GM12878 (cell line): ENCODE data around the gene LIPN. TPM values are rescaled to one million over a fixed set of nuclear protein-coding genes. Genes with fewer than 3 reads are reported as not detected.

ENCODE experiments used
- KLF5 ChIP-seq: fragments of 450-650 bp; IDR thresholded peaks from 2 replicates; pipeline ENCODE4 v1.6.1; 2014; ENCODE audit warnings: mild to moderate bottlenecking; ENCODE audit not compliant: partially characterized antibody
- MEF2B ChIP-seq: fragments of 450-650 bp; IDR thresholded peaks from 2 replicates; pipeline ENCODE4 v1.6.1; 2018; ENCODE audit warnings: mild to moderate bottlenecking, moderate library complexity; ENCODE audit not compliant: partially characterized antibody, poor library complexity, severe bottlenecking
- NR2C1 ChIP-seq: fragments of 450-650 bp; IDR thresholded peaks from 2 replicates; pipeline ENCODE4 v1.6.1; 2017; ENCODE audit warnings: antibody characterized with exemption, mild to moderate bottlenecking, moderate library complexity
- SMC3 ChIP-seq: IDR thresholded peaks from 2 replicates; pipeline ENCODE4 v1.6.1; 2011; ENCODE audit warnings: low read length, improper control_type of control experiment, borderline replicate concordance
- STAT3 ChIP-seq: IDR thresholded peaks from 2 replicates; pipeline ENCODE4 v1.6.1; 2011; ENCODE audit warnings: low read depth, low read length, improper control_type of control experiment
- YY1 ChIP-seq: IDR thresholded peaks from 2 replicates; pipeline ENCODE4 v1.6.1; 2011; ENCODE audit warnings: low read depth, mild to moderate bottlenecking, low read length
- polyA plus RNA-seq, 11 experiments: library from polyadenylated mRNA; depleted of rRNA in 4 of 11; unstranded in 6 of 11; stranded (reverse) in 5 of 11; fragments of >200 nt; fragmentation: Nextera tagmentation in 4 of 11; fragmentation: Illumina TruSeq in 1 of 11; extraction: Ambion mirVana in 4 of 11; extraction: Trizol in 1 of 11; gene quantifications; 1 replicate in 1 of 11; 2 replicates in 10 of 11; pipeline versions ENCODE4 v1.2.1 to v1.2.3, GENCODE V29; 2011 to 2016; ENCODE audit warnings: inconsistent platforms in 2 of 11, missing spikeins in 2 of 11, low read depth in 1 of 11
- total RNA-seq, 4 experiments: library from RNA; depleted of rRNA in 3 of 4; stranded (reverse); fragments of >200 nt in 3 of 4; fragmentation: Illumina TruSeq in 1 of 4; extraction: Trizol in 1 of 4; gene quantifications; 2 replicates each; pipeline versions ENCODE4 v1.2.1 to v1.2.3, GENCODE V29; 2013 to 2021
- TF ChIP-seq, protein P1 (sequence below): fragments of 450-650 bp; IDR thresholded peaks from 2 replicates; pipeline ENCODE4 v1.6.1; 2016; ENCODE audit warnings: mild to moderate bottlenecking
- TF ChIP-seq, protein P2 (sequence below), 3 experiments: IDR thresholded peaks in 2 of 3; conservative IDR thresholded peaks in 1 of 3; 2 replicates each; pipeline ENCODE4 v1.5.1; 2011; ENCODE audit warnings: low read depth in 3 of 3, low read length in 3 of 3, mild to moderate bottlenecking in 3 of 3, control low read depth in 2 of 3, moderate library complexity in 2 of 3, inconsistent platforms in 1 of 3, mixed read lengths in 1 of 3; ENCODE audit not compliant: control insufficient read depth in 2 of 3, insufficient read depth in 1 of 3; ENCODE audit errors: extremely low read depth in 1 of 3
- TF ChIP-seq, protein P3 (sequence below): fragments of 450-650 bp; IDR thresholded peaks from 2 replicates; pipeline ENCODE4 v1.6.1; 2017; ENCODE audit warnings: mild to moderate bottlenecking, moderate library complexity

The LIPN gene
- total and polyA plus RNA-seq, 10 of the 15 experiments (the other 5 are each of a cell fraction or from before 2014, with no cell fraction given): 0.06 to 0.23 TPM; not detected in 8

DNA sequence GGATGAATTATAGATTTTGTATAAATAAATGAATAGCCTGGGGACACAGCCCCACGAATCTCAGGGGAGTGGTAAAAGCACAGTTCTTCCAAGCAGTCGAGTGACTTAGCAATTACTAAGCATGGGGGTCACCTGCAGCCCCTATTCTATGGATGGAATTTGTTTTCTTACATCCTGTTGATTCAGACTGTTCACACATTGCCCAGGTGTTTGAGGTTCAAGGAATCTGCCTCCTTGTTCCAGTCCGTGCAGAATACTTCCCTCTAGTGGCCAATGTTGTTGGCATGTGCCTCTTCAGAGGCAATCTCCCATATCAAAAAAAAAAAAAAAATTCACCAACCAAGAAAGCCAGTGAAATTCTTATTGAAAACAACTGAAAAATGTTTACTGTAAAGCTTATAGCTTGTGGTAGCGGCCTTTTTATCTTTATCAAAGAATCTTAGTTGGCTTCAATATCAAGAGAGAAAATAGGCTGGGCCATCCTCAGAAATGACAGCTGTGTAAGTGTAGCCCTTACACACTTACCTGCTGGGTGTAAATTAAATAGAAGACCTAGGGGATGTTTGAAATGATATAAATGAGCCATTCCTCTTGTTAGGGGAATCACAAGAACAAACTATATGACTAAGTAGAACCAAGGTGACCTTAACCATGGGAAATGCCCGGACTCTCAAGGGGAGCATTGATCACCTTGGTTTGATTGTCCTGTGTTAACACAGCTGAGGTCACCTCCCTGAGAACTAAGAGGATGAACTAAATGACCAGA, 50.6 kb downstream of the LIPN start (continued):
- TF ChIP-seq STAT3 (no peak), NR2C1 (no peak), YY1 (0 out of 2 replicates have a peak, but pooled peaks have one; percentile 45), KLF5 (no peak), SMC3 (peak; percentile 80), MEF2B (no peak)
- TF ChIP-seq, protein P1, sequence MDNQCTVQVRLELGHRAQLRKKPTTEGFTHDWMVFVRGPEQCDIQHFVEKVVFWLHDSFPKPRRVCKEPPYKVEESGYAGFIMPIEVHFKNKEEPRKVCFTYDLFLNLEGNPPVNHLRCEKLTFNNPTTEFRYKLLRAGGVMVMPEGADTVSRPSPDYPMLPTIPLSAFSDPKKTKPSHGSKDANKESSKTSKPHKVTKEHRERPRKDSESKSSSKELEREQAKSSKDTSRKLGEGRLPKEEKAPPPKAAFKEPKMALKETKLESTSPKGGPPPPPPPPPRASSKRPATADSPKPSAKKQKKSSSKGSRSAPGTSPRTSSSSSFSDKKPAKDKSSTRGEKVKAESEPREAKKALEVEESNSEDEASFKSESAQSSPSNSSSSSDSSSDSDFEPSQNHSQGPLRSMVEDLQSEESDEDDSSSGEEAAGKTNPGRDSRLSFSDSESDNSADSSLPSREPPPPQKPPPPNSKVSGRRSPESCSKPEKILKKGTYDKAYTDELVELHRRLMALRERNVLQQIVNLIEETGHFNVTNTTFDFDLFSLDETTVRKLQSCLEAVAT: no peak
- TF ChIP-seq, protein P2, sequence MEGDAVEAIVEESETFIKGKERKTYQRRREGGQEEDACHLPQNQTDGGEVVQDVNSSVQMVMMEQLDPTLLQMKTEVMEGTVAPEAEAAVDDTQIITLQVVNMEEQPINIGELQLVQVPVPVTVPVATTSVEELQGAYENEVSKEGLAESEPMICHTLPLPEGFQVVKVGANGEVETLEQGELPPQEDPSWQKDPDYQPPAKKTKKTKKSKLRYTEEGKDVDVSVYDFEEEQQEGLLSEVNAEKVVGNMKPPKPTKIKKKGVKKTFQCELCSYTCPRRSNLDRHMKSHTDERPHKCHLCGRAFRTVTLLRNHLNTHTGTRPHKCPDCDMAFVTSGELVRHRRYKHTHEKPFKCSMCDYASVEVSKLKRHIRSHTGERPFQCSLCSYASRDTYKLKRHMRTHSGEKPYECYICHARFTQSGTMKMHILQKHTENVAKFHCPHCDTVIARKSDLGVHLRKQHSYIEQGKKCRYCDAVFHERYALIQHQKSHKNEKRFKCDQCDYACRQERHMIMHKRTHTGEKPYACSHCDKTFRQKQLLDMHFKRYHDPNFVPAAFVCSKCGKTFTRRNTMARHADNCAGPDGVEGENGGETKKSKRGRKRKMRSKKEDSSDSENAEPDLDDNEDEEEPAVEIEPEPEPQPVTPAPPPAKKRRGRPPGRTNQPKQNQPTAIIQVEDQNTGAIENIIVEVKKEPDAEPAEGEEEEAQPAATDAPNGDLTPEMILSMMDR (IDR thresholded peaks at IDR 0.05 in 2 of 3, conservative IDR thresholded peaks at IDR 0.05 in 1 of 3; ENCODE audit: control insufficient read depth in 2 of 3, extremely low read depth in 1 of 3, insufficient read depth in 1 of 3, low read depth in 3 of 3, low read length in 3 of 3): peak; percentile 70 to 77 (median 75)
- TF ChIP-seq, protein P3, sequence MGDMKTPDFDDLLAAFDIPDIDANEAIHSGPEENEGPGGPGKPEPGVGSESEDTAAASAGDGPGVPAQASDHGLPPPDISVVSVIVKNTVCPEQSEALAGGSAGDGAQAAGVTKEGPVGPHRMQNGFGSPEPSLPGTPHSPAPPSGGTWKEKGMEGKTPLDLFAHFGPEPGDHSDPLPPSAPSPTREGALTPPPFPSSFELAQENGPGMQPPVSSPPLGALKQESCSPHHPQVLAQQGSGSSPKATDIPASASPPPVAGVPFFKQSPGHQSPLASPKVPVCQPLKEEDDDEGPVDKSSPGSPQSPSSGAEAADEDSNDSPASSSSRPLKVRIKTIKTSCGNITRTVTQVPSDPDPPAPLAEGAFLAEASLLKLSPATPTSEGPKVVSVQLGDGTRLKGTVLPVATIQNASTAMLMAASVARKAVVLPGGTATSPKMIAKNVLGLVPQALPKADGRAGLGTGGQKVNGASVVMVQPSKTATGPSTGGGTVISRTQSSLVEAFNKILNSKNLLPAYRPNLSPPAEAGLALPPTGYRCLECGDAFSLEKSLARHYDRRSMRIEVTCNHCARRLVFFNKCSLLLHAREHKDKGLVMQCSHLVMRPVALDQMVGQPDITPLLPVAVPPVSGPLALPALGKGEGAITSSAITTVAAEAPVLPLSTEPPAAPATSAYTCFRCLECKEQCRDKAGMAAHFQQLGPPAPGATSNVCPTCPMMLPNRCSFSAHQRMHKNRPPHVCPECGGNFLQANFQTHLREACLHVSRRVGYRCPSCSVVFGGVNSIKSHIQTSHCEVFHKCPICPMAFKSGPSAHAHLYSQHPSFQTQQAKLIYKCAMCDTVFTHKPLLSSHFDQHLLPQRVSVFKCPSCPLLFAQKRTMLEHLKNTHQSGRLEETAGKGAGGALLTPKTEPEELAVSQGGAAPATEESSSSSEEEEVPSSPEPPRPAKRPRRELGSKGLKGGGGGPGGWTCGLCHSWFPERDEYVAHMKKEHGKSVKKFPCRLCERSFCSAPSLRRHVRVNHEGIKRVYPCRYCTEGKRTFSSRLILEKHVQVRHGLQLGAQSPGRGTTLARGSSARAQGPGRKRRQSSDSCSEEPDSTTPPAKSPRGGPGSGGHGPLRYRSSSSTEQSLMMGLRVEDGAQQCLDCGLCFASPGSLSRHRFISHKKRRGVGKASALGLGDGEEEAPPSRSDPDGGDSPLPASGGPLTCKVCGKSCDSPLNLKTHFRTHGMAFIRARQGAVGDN: no peak
